ENCODE results near the gene EML4. TPM values are rescaled to one million over a fixed set of nuclear protein-coding genes. Genes with fewer than 3 reads are reported as not detected.

EML4 gene
- total and polyA plus RNA-seq, 2 of the 13 experiments (the other 11 are each of a cell fraction or from before 2014, with no cell fraction given) = 243 to 476 TPM

DNA sequence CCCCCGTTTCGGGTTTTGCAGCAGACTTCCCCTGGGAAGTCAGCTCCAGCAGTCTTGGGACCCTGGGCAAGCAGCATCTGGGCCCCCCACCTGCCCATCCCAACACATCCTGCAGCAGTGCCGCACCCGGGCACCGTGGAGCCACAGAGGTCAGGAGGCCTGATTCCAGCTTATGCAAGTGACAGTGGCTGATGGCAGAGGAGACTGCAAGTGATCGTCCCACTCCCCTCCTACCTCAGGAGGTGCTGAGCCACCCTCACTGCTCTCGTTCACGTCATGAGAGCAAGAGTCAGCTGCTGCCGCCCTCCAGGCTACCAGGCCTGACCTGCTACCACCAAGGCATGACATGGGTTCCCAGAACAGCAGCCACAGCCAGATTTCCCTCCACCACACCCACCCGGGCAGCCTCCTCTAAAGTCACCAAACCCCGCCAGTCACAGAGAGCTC lies 173.7 kb downstream of the EML4 start (continued):
- TF ChIP-seq, protein P1, sequence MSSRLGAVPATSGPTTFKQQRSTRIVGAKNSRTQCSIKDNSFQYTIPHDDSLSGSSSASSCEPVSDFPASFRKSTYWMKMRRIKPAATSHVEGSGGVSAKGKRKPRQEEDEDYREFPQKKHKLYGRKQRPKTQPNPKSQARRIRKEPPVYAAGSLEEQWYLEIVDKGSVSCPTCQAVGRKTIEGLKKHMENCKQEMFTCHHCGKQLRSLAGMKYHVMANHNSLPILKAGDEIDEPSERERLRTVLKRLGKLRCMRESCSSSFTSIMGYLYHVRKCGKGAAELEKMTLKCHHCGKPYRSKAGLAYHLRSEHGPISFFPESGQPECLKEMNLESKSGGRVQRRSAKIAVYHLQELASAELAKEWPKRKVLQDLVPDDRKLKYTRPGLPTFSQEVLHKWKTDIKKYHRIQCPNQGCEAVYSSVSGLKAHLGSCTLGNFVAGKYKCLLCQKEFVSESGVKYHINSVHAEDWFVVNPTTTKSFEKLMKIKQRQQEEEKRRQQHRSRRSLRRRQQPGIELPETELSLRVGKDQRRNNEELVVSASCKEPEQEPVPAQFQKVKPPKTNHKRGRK (CRISPR knock-in tag; IDR thresholded peaks at IDR 0.05) = no peak
- TF ChIP-seq ZNF556 (CRISPR knock-in tag; IDR thresholded peaks at IDR 0.05; ENCODE audit: borderline replicate concordance) (no peak), SRSF9 (IDR thresholded peaks at IDR 0.05; ENCODE audit: borderline replicate concordance, insufficient read depth, low read depth, low read length, poor library complexity, severe bottlenecking) (no peak), ZMYM4 (CRISPR knock-in tag; IDR thresholded peaks at IDR 0.05) (no peak), AGO2 (optimal IDR thresholded peaks at IDR 0.05; ENCODE audit: low read depth, low read length) (peak; percentile 98), ESRRA (CRISPR knock-in tag; IDR thresholded peaks at IDR 0.05; ENCODE audit: low read depth) (no peak), ZNF768 (CRISPR knock-in tag; IDR thresholded peaks at IDR 0.05) (peak; percentile 59; the same call in 1 of the 2 replicates), ZNF207 (IDR thresholded peaks at IDR 0.05; ENCODE audit: borderline replicate concordance) (no peak), NFIB (CRISPR knock-in tag; IDR thresholded peaks at IDR 0.05; ENCODE audit: borderline replicate concordance) (0 out of 2 replicates have a peak, but pooled peaks have one; percentile 76), MED1 (CRISPR knock-in tag; IDR thresholded peaks at IDR 0.05) (no peak), ZNF550 (CRISPR knock-in tag; IDR thresholded peaks at IDR 0.05; ENCODE audit: borderline replicate concordance) (0 out of 2 replicates have a peak, but pooled peaks have one; percentile 87), CSRNP2 (CRISPR knock-in tag; conservative IDR thresholded peaks at IDR 0.05; ENCODE audit: low read depth) (no peak), SRY (CRISPR knock-in tag; IDR thresholded peaks at IDR 0.05) (no peak), ZSCAN21 (CRISPR knock-in tag; IDR thresholded peaks at IDR 0.05; ENCODE audit: borderline replicate concordance) (0 out of 2 replicates have a peak, but pooled peaks have one; percentile 32), CERS6 (CRISPR knock-in tag; IDR thresholded peaks at IDR 0.05) (no peak), JUN (CRISPR knock-in tag; IDR thresholded peaks at IDR 0.05) (no peak), ZSCAN31 (CRISPR knock-in tag; IDR thresholded peaks at IDR 0.05; ENCODE audit: low read depth) (0 out of 2 replicates have a peak, but pooled peaks have one; percentile 23), ZNF180 (CRISPR knock-in tag; IDR thresholded peaks at IDR 0.05; ENCODE audit: borderline replicate concordance, low read depth) (no peak), ZGPAT (CRISPR knock-in tag; IDR thresholded peaks at IDR 0.05) (peak; percentile 45; the same call in 1 of the 2 replicates), NFATC3 (CRISPR knock-in tag; IDR thresholded peaks at IDR 0.05) (no peak), ARID3A (IDR thresholded peaks at IDR 0.05; ENCODE audit: low read depth, low read length) (0 out of 2 replicates have a peak, but pooled peaks have one; percentile 4)

Data from HepG2 (cell line).